SK-N-SH (cell line): ENCODE data around the gene EDN2. TPM values are rescaled to one million over a fixed set of nuclear protein-coding genes. Genes with fewer than 3 reads are reported as not detected.

Experiments
- CTCF ChIA-PET: fragments of 300-600, 350-600 bp; formaldehyde crosslinking; extraction: SDS; loops from one replicate; lab custom pipeline; 2021; lab: Yijun Ruan, JAX
- POLR2A ChIA-PET: fragments of 350-600 bp; sonication (Branson Sonifier 250); formaldehyde crosslinking; extraction: SDS; loops from one replicate; lab custom pipeline; 2020; ENCODE audit warnings: antibody characterized with exemption, inconsistent platforms; lab: Yijun Ruan, JAX
- DNase-seq: peaks from one replicate; pipeline ENCODE4 v3.0.0; 2012
- H2AFZ ChIP-seq: fragments of 200-600 bp; sonication (generic); 2 replicates; pipeline ENCODE4 v1.8.1; 2016; ENCODE audit warnings: antibody characterized with exemption, mild to moderate bottlenecking, low read depth
- H3F3A ChIP-seq: fragments of 200-600 bp; sonication (generic); replicated peaks from 2 replicates; pipeline ENCODE3; 2016; ENCODE audit warnings: antibody characterized with exemption, mild to moderate bottlenecking; ENCODE audit not compliant: insufficient read depth
- H3K27ac ChIP-seq, 2 experiments: fragments of 200-500 bp in 1 of 2; fragments of 200-600 bp in 1 of 2; sonication (Bioruptor generic) in 1 of 2; sonication (generic), shearing (Covaris generic) in 1 of 2; 2 replicates each; pipeline versions ENCODE4 v1.5.1 to v1.6.1; 2014 to 2016; ENCODE audit warnings: low read depth in 2 of 2, inconsistent platforms in 1 of 2, low read length in 1 of 2, mild to moderate bottlenecking in 1 of 2, mixed read lengths in 1 of 2
- H3K27me3 ChIP-seq: fragments of 200-600 bp; sonication (generic), shearing (Covaris generic); 2 replicates; pipeline ENCODE4 v1.6.1; 2016; ENCODE audit warnings: mixed run types; ENCODE audit not compliant: insufficient read depth
- H3K36me3 ChIP-seq, 2 experiments: fragments of 200-500 bp in 1 of 2; fragments of 200-600 bp in 1 of 2; sonication (Bioruptor generic) in 1 of 2; sonication (generic) in 1 of 2; replicated peaks in 1 of 2; 2 replicates each; pipeline versions ENCODE3 to v1.5.1; 2014 to 2016; ENCODE audit warnings: low read length in 1 of 2, mild to moderate bottlenecking in 1 of 2; ENCODE audit not compliant: insufficient read depth in 2 of 2, control insufficient read depth in 1 of 2
- H3K4me1 ChIP-seq, 2 experiments: fragments of 200-500 bp in 1 of 2; fragments of 200-600 bp in 1 of 2; sonication (Bioruptor generic) in 1 of 2; sonication (generic), shearing (Covaris generic) in 1 of 2; 2 replicates each; pipeline versions ENCODE4 v1.5.1 to v1.6.1; 2014 to 2016; ENCODE audit warnings: low read depth in 1 of 2, low read length in 1 of 2, mixed run types in 1 of 2; ENCODE audit not compliant: insufficient read depth in 2 of 2, control insufficient read depth in 1 of 2
- H3K4me2 ChIP-seq: fragments of 200-600 bp; sonication (generic), shearing (Covaris generic); 2 replicates; pipeline ENCODE4 v1.6.1; 2017; ENCODE audit warnings: mixed run types
- H3K4me3 ChIP-seq, 2 experiments: fragments of 200-500 bp in 1 of 2; fragments of 200-600 bp in 1 of 2; sonication (Bioruptor generic) in 1 of 2; sonication (generic), shearing (Covaris generic) in 1 of 2; 2 replicates each; pipeline versions ENCODE4 v1.5.1 to v1.8.1; 2014 to 2016; ENCODE audit warnings: low read depth in 2 of 2, inconsistent platforms in 1 of 2, low read length in 1 of 2, mild to moderate bottlenecking in 1 of 2, mixed read lengths in 1 of 2, moderate library complexity in 1 of 2
- H3K79me2 ChIP-seq: fragments of 200-600 bp; sonication (generic); 2 replicates; pipeline ENCODE4 v1.8.1; 2017; ENCODE audit warnings: mild to moderate bottlenecking; ENCODE audit not compliant: insufficient read depth
- H3K9ac ChIP-seq: fragments of 200-600 bp; sonication (generic); 2 replicates; pipeline ENCODE4 v1.6.1; 2017; ENCODE audit warnings: mixed run types
- H3K9me2 ChIP-seq: fragments of 200-600 bp; sonication (generic); 2 replicates; pipeline ENCODE4 v1.6.1; 2017; ENCODE audit warnings: mixed run types
- H3K9me3 ChIP-seq: fragments of 200-600 bp; sonication (generic); 2 replicates; pipeline ENCODE4 v1.6.1; 2017; ENCODE audit warnings: mixed run types, mild to moderate bottlenecking, moderate library complexity
- H4K20me1 ChIP-seq: fragments of 200-600 bp; sonication (generic); 2 replicates; pipeline ENCODE4 v1.6.1; 2017; ENCODE audit warnings: mild to moderate bottlenecking, mixed run types; ENCODE audit not compliant: insufficient read depth
- CHD2 ChIP-seq: fragments of 150-350 bp; IDR thresholded peaks from 2 replicates; pipeline ENCODE4 v1.6.1; 2018; ENCODE audit warnings: low read length; ENCODE audit not compliant: partially characterized antibody
- EP300 ChIP-seq, 2 experiments: IDR thresholded peaks; 2 replicates each; pipeline versions ENCODE4 v1.4.0 to v1.6.1; 2012; ENCODE audit warnings: borderline replicate concordance in 1 of 2, low read depth in 1 of 2, low read length in 1 of 2
- FOSL2 ChIP-seq: IDR thresholded peaks from 2 replicates; pipeline ENCODE4 v1.4.0; 2012; ENCODE audit warnings: low read depth, mild to moderate bottlenecking, moderate library complexity, borderline replicate concordance
- FOXJ3 ChIP-seq: sonication (generic); formaldehyde crosslinking; IDR thresholded peaks from 2 replicates; pipeline ENCODE4 v1.5.1; 2020; ENCODE audit warnings: mild to moderate bottlenecking, missing genetic modification reagents
- FOXM1 ChIP-seq: IDR thresholded peaks from 2 replicates; pipeline ENCODE4 v1.4.0; 2012; ENCODE audit warnings: low read depth, mild to moderate bottlenecking
- JUND ChIP-seq: IDR thresholded peaks from 2 replicates; pipeline ENCODE4 v1.4.0; 2012
- MAX ChIP-seq: IDR thresholded peaks from 2 replicates; pipeline ENCODE4 v1.4.0; 2012; ENCODE audit warnings: low read depth
- NFIC ChIP-seq: IDR thresholded peaks from 2 replicates; pipeline ENCODE4 v1.4.0; 2012; ENCODE audit warnings: borderline replicate concordance
- NRF1 ChIP-seq: IDR thresholded peaks from 2 replicates; pipeline ENCODE4 v1.6.1; 2012; ENCODE audit warnings: low read depth, mild to moderate bottlenecking, low read length
- PBX3 ChIP-seq: IDR thresholded peaks from 2 replicates; pipeline ENCODE4; 2012
- REST ChIP-seq: IDR thresholded peaks from 2 replicates; pipeline ENCODE4 v1.6.1; 2012; ENCODE audit warnings: mild to moderate bottlenecking, low read depth, low read length, moderate library complexity
- RFX5 ChIP-seq: IDR thresholded peaks from 2 replicates; pipeline ENCODE4 v1.6.1; 2012; ENCODE audit warnings: mild to moderate bottlenecking, improper control_type of control experiment, low read length
- RXRA ChIP-seq: IDR thresholded peaks from 2 replicates; pipeline ENCODE4 v1.4.0; 2012; ENCODE audit warnings: low read depth, mild to moderate bottlenecking, borderline replicate concordance
- TCF12 ChIP-seq: IDR thresholded peaks from 2 replicates; pipeline ENCODE4 v1.4.0; 2012
- TEAD4 ChIP-seq: IDR thresholded peaks from 2 replicates; pipeline ENCODE4 v1.4.0; 2012; ENCODE audit warnings: mild to moderate bottlenecking, borderline replicate concordance; ENCODE audit not compliant: insufficient read depth
- ZBTB33 ChIP-seq: IDR thresholded peaks from 2 replicates; pipeline ENCODE4 v1.4.0; 2012; ENCODE audit warnings: low read depth, borderline replicate concordance
- WGBS: methylation state at CpG from one replicate; pipeline ENCODE4 v1.1.6; 2017; ENCODE audit warnings: low lambda C conversion rate; 5-methylcytosine and 5-hydroxymethylcytosine counted together
- polyA plus RNA-seq, 3 experiments: library from polyadenylated mRNA; depleted of rRNA; stranded (reverse); fragments of >200 nt; gene quantifications; 2 replicates each; pipeline ENCODE4 v1.2.3, GENCODE V29; 2012

Gene EDN2
- polyA plus RNA-seq, 1 of the 3 experiments (the other 2 are of a cell fraction), result 0.97 TPM

GRCh38 chr1:41485605-41486004 is 1.1 kb upstream of the EDN2 start:
- no peaks in the 10 kb centered on the region for H4K20me1 ChIP-seq
- no peak overlapping the region for H2AFZ ChIP-seq
- 0 out of 2 replicates have a peak, but pooled peaks cover 2% of the 10 kb centered on the region for H3K79me2 ChIP-seq
- WGBS, result 6% methylated on average over 3 of the region's 5 CpGs
- no peak for DNase-seq
- H3K9ac ChIP-seq, result peak overlapping the region; percentile 39; the same call in 1 of the 2 replicates
- H3K4me3 ChIP-seq, result no peak overlapping the region
- H3K4me1 ChIP-seq, result peaks cover 57 to 59% of the 10 kb centered on the region in 2 experiments
- TF ChIP-seq RFX5 (no peak), ZBTB33 (peak; percentile 57; the same call in 1 of the 2 replicates), MAX (peak; percentile 52; the same call in 1 of the 2 replicates), PBX3 (peak; percentile 40; the same call in 1 of the 2 replicates), FOXM1 (no peak), REST (0 out of 2 replicates have a peak, but pooled peaks have one; percentile 16), FOSL2 (peak; percentile 82), NRF1 (no peak), CHD2 (no peak), FOXJ3 (no peak), RXRA (peak; percentile 45; the same call in 1 of the 2 replicates), NFIC (peak; percentile 64), JUND (peak; percentile 81), TEAD4 (peak; percentile 47; the same call in 1 of the 2 replicates), EP300 (IDR thresholded peaks at IDR 0.05; ENCODE audit: borderline replicate concordance in 1 of 2, low read depth in 1 of 2, low read length in 1 of 2) (peak in 1 of 2 experiments; percentile 60; a peak in 1 of 4 replicates), TCF12 (peak; percentile 76)
- CTCF ChIA-PET, result interaction anchor here (1.2 to 11.2 kb wide), 5 partner anchors 8 to 203 kb away, joined by 3 to 93 read pairs (median 13); no protein-coding TSS in a partner anchor
- peaks cover 13% of the 10 kb centered on the region for H3F3A ChIP-seq
- H3K9me3 ChIP-seq, result no peaks in the 10 kb centered on the region
- H3K27ac ChIP-seq, result peak overlapping the region in 1 of 2 experiments; percentile 70; a peak in 2 of 4 replicates
- no peaks in the 10 kb centered on the region for H3K9me2 ChIP-seq
- peak overlapping the region; percentile 55 for H3K4me2 ChIP-seq
- H3K36me3 ChIP-seq, result no peaks in the 10 kb centered on the region
- no peaks in the 10 kb centered on the region for H3K27me3 ChIP-seq
- POLR2A ChIA-PET, result no interaction called here
